ENCODE data around the gene FBXO11. TPM values are rescaled to one million over a fixed set of nuclear protein-coding genes. Genes with fewer than 3 reads are reported as not detected.

The FBXO11 gene
- total RNA-seq, 1 donor from 2014 or later = 74.3 TPM

Other genes with a start within 250 kb of the FBXO11 start
- gene MSH6, start 123.4 kb downstream of the FBXO11 start, total RNA-seq = 47.2 and 60.5 TPM in 2 replicates

Data from pulmonary artery endothelial cell (primary cell).